Effector CD4-positive, alpha-beta T cell (primary cell): ENCODE measurements around the gene RPTOR.

Experiments used
- DNase-seq: peaks from one replicate; pipeline ENCODE4 v3.0.0-alpha.2; 2020

RPTOR gene

GRCh38 chr17:80822021-80822699, 277.5 kb downstream of the RPTOR start:
- DNase-seq, result no peak

GRCh38 chr17:80822700-80823410, 278.2 kb downstream of the RPTOR start:
- no peak for DNase-seq

GRCh38 chr17:80824549-80825470, 280.2 kb downstream of the RPTOR start:
- no peak for DNase-seq

- no peak for DNase-seq
Measured at GRCh38 chr17:80825471-80826345, 281.1 kb downstream of the RPTOR start.

- no peak for DNase-seq
Measured at GRCh38 chr17:80826346-80826954, 281.8 kb downstream of the RPTOR start.

GRCh38 chr17:80826955-80827645, 282.5 kb downstream of the RPTOR start:
- DNase-seq, result no peak

GRCh38 chr17:80827646-80828643, 283.3 kb downstream of the RPTOR start:
- DNase-seq, result no peak

- no peak for DNase-seq
Measured at GRCh38 chr17:80829166-80829813, 284.7 kb downstream of the RPTOR start.

GRCh38 chr17:80830020-80830780, 285.6 kb downstream of the RPTOR start:
- no peak for DNase-seq

GRCh38 chr17:80831491-80831890, 286.9 kb downstream of the RPTOR start:
- no peak for DNase-seq

- DNase-seq, result no peak
Measured at GRCh38 chr17:80832266-80832676, 287.6 kb downstream of the RPTOR start.

- DNase-seq, result peak; percentile 60
Measured at GRCh38 chr17:80832888-80833583, 288.4 kb downstream of the RPTOR start.

- DNase-seq, result no peak
Measured at GRCh38 chr17:80833952-80834892, 289.6 kb downstream of the RPTOR start.

- no peak for DNase-seq
Measured at GRCh38 chr17:80834893-80835275, 290.2 kb downstream of the RPTOR start.

GRCh38 chr17:80835816-80836657, 291.4 kb downstream of the RPTOR start:
- no peak for DNase-seq

GRCh38 chr17:80836658-80836965, 292.0 kb downstream of the RPTOR start:
- DNase-seq, result no peak
